Astrocyte of the cerebellum (primary cell): ENCODE data around the gene MKLN1.
"Not testable (repeated sequence)": the region's sequence is repeated elsewhere in the genome, so short reads cannot be mapped to it uniquely, and the experiment has no call there.

ENCODE experiments used
- DNase-seq: peaks from one replicate; pipeline ENCODE4 v3.0.0-alpha.2; 2011; ENCODE audit warnings: low read depth
- H3K4me3 ChIP-seq: 2 replicates; pipeline ENCODE4 v1.5.1; 2011; ENCODE audit warnings: mild to moderate bottlenecking, low read depth, low read length, moderate library complexity
- CTCF ChIP-seq: IDR thresholded peaks from 2 replicates; pipeline ENCODE4 v1.5.1; 2012; ENCODE audit warnings: low read length, low read depth, moderate library complexity, mild to moderate bottlenecking; ENCODE audit errors: missing control alignments
- in situ Hi-C: cut with HindIII; loops from 2 replicates; pipeline ENCODE4 v1.10.0; 2017; ENCODE audit warnings: low sequenced_read_pairs

Gene MKLN1

GRCh38 chr7:131331806-131332205 lies 4.1 kb downstream of the MKLN1 start:
- DNase-seq: no peak
- H3K4me3 ChIP-seq: no peak overlapping the region
- in situ Hi-C loops: no loop called here
- no peak for TF ChIP-seq CTCF

- DNase-seq, H3K4me3 ChIP-seq, in situ Hi-C loops: not testable (repeated sequence)
Measured at GRCh38 chr7:131332729-131333128, 5.1 kb downstream of the MKLN1 start.

- in situ Hi-C loops: no loop called here
- DNase-seq: no peak
- no peak for TF ChIP-seq CTCF
- no peak overlapping the region for H3K4me3 ChIP-seq
Measured at GRCh38 chr7:131335639-131336381, 8.1 kb downstream of the MKLN1 start.

- no peak overlapping the region for H3K4me3 ChIP-seq
- in situ Hi-C loops: no loop called here
- DNase-seq: no peak
- no peak for TF ChIP-seq CTCF
Measured at GRCh38 chr7:131336956-131337355, 9.3 kb downstream of the MKLN1 start.

GRCh38 chr7:131338173-131338572 lies 10.5 kb downstream of the MKLN1 start:
- no peak for DNase-seq
- no peak for TF ChIP-seq CTCF
- H3K4me3 ChIP-seq: no peak overlapping the region
- in situ Hi-C loops: no loop called here

GRCh38 chr7:131338691-131339390 lies 11.2 kb downstream of the MKLN1 start:
- no peak for DNase-seq

More at GRCh38 chr7:131338691-131339390, 11.2 kb downstream of the MKLN1 start:
- in situ Hi-C loops: no loop called here
- H3K4me3 ChIP-seq: no peak overlapping the region
- no peak for TF ChIP-seq CTCF
